IMR-90 (cell line): ENCODE measurements around the gene RUFY4. TPM values are rescaled to one million over a fixed set of nuclear protein-coding genes. Genes with fewer than 3 reads are reported as not detected.

ENCODE experiments used
- ATAC-seq: fragments of 200-7000 bp; cut with Tn5 transposase; 2 replicates; pipeline ENCODE4 v1.9.1; 2020; ENCODE audit warnings: low read depth, mild to moderate bottlenecking, moderate library complexity
- BruUV-seq: library from RNA; stranded (reverse); fragments of 400-500 nt; replicated peaks from 2 replicates; lab custom pipeline; 2021; lab: Mats Ljungman, UMichigan
- CTCF ChIA-PET: fragments of 300-600 bp; formaldehyde crosslinking; extraction: SDS; loops from one replicate; lab custom pipeline; 2021; ENCODE audit warnings: antibody characterized with exemption; lab: Yijun Ruan, JAX
- POLR2A ChIA-PET: fragments of 300-600 bp; sonication (Branson Sonifier 250); formaldehyde crosslinking; loops from one replicate; lab custom pipeline; 2022; ENCODE audit warnings: antibody characterized with exemption; ENCODE audit not compliant: unreplicated experiment; lab: Charles Lee
- DNase-seq: peaks from one replicate; pipeline ENCODE4 v3.0.0; 2013
- H2AFZ ChIP-seq: replicated peaks from 2 replicates; pipeline ENCODE3; 2013; ENCODE audit warnings: low read length, mild to moderate bottlenecking; ENCODE audit not compliant: poor library complexity
- H2AK5ac ChIP-seq: 2 replicates; pipeline ENCODE4 v1.6.1; 2013; ENCODE audit warnings: low read depth, low read length, inconsistent platforms
- H2AK9ac ChIP-seq: replicated peaks from 2 replicates; pipeline ENCODE3; 2013; ENCODE audit warnings: mild to moderate bottlenecking, low read depth, low read length, moderate library complexity; ENCODE audit not compliant: poor library complexity
- H2BK120ac ChIP-seq: 2 replicates; pipeline ENCODE4 v1.6.1; 2013; ENCODE audit warnings: low read depth, low read length, inconsistent platforms
- H2BK15ac ChIP-seq: 3 replicates; pipeline ENCODE4 v1.6.1; 2013; ENCODE audit warnings: low read depth, low read length, inconsistent platforms
- H2BK20ac ChIP-seq: 2 replicates; pipeline ENCODE4 v1.6.1; 2013; ENCODE audit warnings: low read depth, mild to moderate bottlenecking, inconsistent platforms, low read length, moderate library complexity
- H2BK5ac ChIP-seq: 2 replicates; pipeline ENCODE4 v1.6.1; 2013; ENCODE audit warnings: mild to moderate bottlenecking, low read depth, low read length, inconsistent platforms; ENCODE audit not compliant: poor library complexity, severe bottlenecking
- H3K14ac ChIP-seq: replicated peaks from 2 replicates; pipeline ENCODE4 v1.6.1; 2013; ENCODE audit warnings: low read depth, low read length, inconsistent platforms
- H3K18ac ChIP-seq: 2 replicates; pipeline ENCODE4 v1.6.1; 2013; ENCODE audit warnings: low read depth, low read length, control low read depth
- H3K23ac ChIP-seq: 2 replicates; pipeline ENCODE4 v1.6.1; 2013; ENCODE audit warnings: low read depth, low read length, inconsistent platforms
- H3K27ac ChIP-seq: 2 replicates; pipeline ENCODE4 v1.5.1; 2013; ENCODE audit warnings: mild to moderate bottlenecking, control low read depth, low read length; ENCODE audit not compliant: insufficient read depth
- H3K27me3 ChIP-seq: 2 replicates; pipeline ENCODE4 v1.6.1; 2013; ENCODE audit warnings: low read length; ENCODE audit not compliant: control insufficient read depth, insufficient read depth
- H3K36me3 ChIP-seq: 2 replicates; pipeline ENCODE4 v1.6.1; 2013; ENCODE audit warnings: low read length, mixed read lengths; ENCODE audit not compliant: control insufficient read depth, insufficient read depth
- H3K4ac ChIP-seq: 2 replicates; pipeline ENCODE4 v1.6.1; 2013; ENCODE audit warnings: low read depth, low read length, inconsistent platforms
- H3K4me1 ChIP-seq: 2 replicates; pipeline ENCODE4 v1.6.1; 2013; ENCODE audit warnings: low read length, mixed read lengths; ENCODE audit not compliant: control insufficient read depth, insufficient read depth
- H3K4me2 ChIP-seq: 2 replicates; pipeline ENCODE4 v1.6.1; 2013; ENCODE audit warnings: low read depth, mild to moderate bottlenecking, control low read depth, low read length, moderate library complexity
- H3K4me3 ChIP-seq: 2 replicates; pipeline ENCODE4 v1.5.1; 2013; ENCODE audit warnings: low read depth, mild to moderate bottlenecking, control low read depth, low read length, moderate library complexity; ENCODE audit not compliant: insufficient read depth
- H3K56ac ChIP-seq: 2 replicates; pipeline ENCODE4 v1.6.1; 2013; ENCODE audit warnings: low read length, inconsistent platforms; ENCODE audit not compliant: insufficient read depth; ENCODE audit errors: extremely low read depth
- H3K79me1 ChIP-seq, 2 experiments: 2 replicates each; pipeline ENCODE4 v1.6.1; 2013; ENCODE audit warnings: low read length in 2 of 2, inconsistent platforms in 1 of 2, low read depth in 1 of 2
- H3K9ac ChIP-seq: 2 replicates; pipeline ENCODE4 v1.6.1; 2013; ENCODE audit warnings: low read depth, low read length, control low read depth
- H3K9me1 ChIP-seq: 2 replicates; pipeline ENCODE4 v1.6.1; 2013; ENCODE audit warnings: low read length, inconsistent platforms; ENCODE audit not compliant: insufficient read depth
- H3K9me3 ChIP-seq: 2 replicates; pipeline ENCODE4 v1.6.1; 2013; ENCODE audit warnings: low read length; ENCODE audit not compliant: control insufficient read depth, insufficient read depth
- H4K20me1 ChIP-seq: 2 replicates; pipeline ENCODE4 v1.6.1; 2013; ENCODE audit warnings: low read length, inconsistent platforms; ENCODE audit not compliant: insufficient read depth
- H4K5ac ChIP-seq: 2 replicates; pipeline ENCODE4 v1.6.1; 2013; ENCODE audit warnings: mild to moderate bottlenecking, low read depth, low read length, control low read depth
- H4K8ac ChIP-seq, 2 experiments: 2 replicates each; pipeline ENCODE4 v1.6.1; 2013; ENCODE audit warnings: low read depth in 2 of 2, low read length in 2 of 2, control low read depth in 1 of 2, inconsistent platforms in 1 of 2
- H4K91ac ChIP-seq: 2 replicates; pipeline ENCODE4 v1.6.1; 2013; ENCODE audit warnings: low read depth, low read length, inconsistent platforms; ENCODE audit not compliant: insufficient read depth
- CHD1 ChIP-seq: IDR thresholded peaks from 2 replicates; pipeline ENCODE4 v1.6.1; 2012; ENCODE audit warnings: low read depth, low read length, improper control_type of control experiment
- MAZ ChIP-seq: IDR thresholded peaks from 2 replicates; pipeline ENCODE4 v1.6.1; 2012; ENCODE audit warnings: low read depth, mild to moderate bottlenecking, low read length, improper control_type of control experiment, moderate library complexity, borderline replicate concordance
- NFE2L2 ChIP-seq: fragments of 150-350 bp; IDR thresholded peaks from 2 replicates; pipeline ENCODE4 v1.6.1; 2016; ENCODE audit warnings: low read depth, mild to moderate bottlenecking, low read length
- RFX5 ChIP-seq: IDR thresholded peaks from 2 replicates; pipeline ENCODE4 v1.8.0; 2012; ENCODE audit warnings: low read depth, mild to moderate bottlenecking, low read length, moderate library complexity
- WGBS, 2 experiments: methylation state at CpG; one replicate each; pipeline versions ENCODE4 v1.1.5 to v1.1.7; 2013; ENCODE audit warnings: missing lambda C conversion rate in 2 of 2; ENCODE audit not compliant: insufficient read length in 1 of 2; ENCODE audit errors: extremely low coverage in 2 of 2; 5-methylcytosine and 5-hydroxymethylcytosine counted together
- dilution Hi-C: fragments of 300-500 bp; cut with HindIII; formaldehyde crosslinking; loops from one replicate; pipeline ENCODE4 v1.14.3; 2018; ENCODE audit warnings: low sequenced_read_pairs; ENCODE audit not compliant: unreplicated experiment
- in situ Hi-C: fragments of 300-500 bp; cut with MboI; formaldehyde crosslinking; loops from 3 replicates; pipeline ENCODE4 v1.14.3; 2019; ENCODE audit warnings: low sequenced_read_pairs, inconsistent platforms, mixed read lengths
- intact Hi-C: fragments of 100-400 bp; cut with micrococcal nuclease; formaldehyde crosslinking; loops from 2 replicates; pipeline ENCODE4 v1.10.0; 2022
- polyA plus RNA-seq, 3 experiments: library from polyadenylated mRNA; depleted of rRNA; stranded (reverse); fragments of >200 nt; gene quantifications; 2 replicates each; pipeline ENCODE4 v1.2.3, GENCODE V29; 2012; ENCODE audit warnings: low replicate concordance in 1 of 3
- total RNA-seq: library from RNA; depleted of rRNA; stranded (reverse); fragments of >200 nt; gene quantifications from 2 replicates; pipeline ENCODE4 v1.2.3, GENCODE V29; 2012
- TF ChIP-seq, protein P1 (sequence below): fragments of 150-350 bp; IDR thresholded peaks from 2 replicates; pipeline ENCODE4 v1.6.1; 2017; ENCODE audit warnings: mild to moderate bottlenecking, antibody characterized with exemption, low read length, low read depth
- TF ChIP-seq, protein P2 (sequence below): conservative IDR thresholded peaks from 2 replicates; pipeline ENCODE4 v1.5.1; 2012; ENCODE audit warnings: mild to moderate bottlenecking, low read depth, low read length, improper control_type of control experiment

The RUFY4 gene
- total and polyA plus RNA-seq, 2 of the 4 experiments (the other 2 are of a cell fraction), result not detected

DNA sequence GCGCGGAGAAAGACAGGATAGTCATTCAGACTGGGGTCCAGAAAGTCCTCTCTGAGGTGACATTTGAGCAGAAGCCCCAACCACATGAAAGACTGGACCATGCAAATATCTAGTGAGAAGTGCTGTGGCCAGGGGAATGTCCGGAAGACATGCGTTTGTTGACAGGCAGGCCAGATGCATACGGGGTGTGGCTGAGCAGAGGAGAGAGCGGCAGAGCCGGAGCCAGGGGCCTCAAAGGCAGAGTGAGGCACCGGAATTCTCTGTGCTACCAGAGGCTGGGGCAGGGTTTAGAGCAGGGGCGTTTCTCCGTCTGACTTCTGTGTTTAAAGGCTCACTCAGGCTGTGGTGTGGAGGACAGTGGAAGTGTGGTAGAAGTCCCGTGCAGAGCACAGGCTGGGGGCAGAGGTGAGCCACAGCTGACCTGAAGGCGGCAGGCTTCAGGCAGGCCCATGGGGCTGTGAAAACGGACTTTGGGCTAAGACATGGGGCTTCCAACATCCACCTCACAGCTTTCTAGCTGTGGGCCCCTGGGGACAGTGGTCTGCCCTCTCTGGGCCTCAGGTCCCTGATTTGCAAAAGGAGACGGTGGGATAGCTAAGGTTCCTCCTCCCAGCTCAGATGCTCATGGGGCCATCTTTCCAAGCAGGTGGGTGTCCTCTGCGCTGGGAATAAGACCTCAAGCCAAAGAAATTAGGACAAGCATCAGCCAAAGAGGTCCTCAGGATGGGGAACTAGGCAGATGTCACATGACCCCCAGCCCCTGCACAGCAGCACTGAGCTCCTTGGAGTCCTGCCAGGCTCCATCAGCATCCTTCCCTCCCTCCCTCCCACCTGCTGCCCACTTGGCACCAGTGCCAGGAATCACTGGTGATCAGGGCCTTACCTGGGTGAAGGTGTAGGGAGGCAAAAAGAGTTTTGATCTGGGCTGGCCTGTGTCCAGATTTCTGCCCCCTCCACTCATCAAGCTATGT lies 11.2 kb downstream of the RUFY4 start:
- Histone ChIP-seq H2BK5ac (no peak overlapping the region), H3K4me2 (no peak overlapping the region), H4K20me1 (no peaks in the 10 kb centered on the region), H3K9me1 (peaks cover 9% of the 10 kb centered on the region; the same call in 1 of the 2 replicates), H4K8ac (no peak overlapping the region), H4K5ac (no peak overlapping the region), H2AK9ac (no peak overlapping the region), H2AK5ac (no peak overlapping the region), H3K9me3 (no peaks in the 10 kb centered on the region), H3K23ac (no peak overlapping the region), H3K27me3 (peaks cover 21% of the 10 kb centered on the region), H3K56ac (no peak overlapping the region), H3K14ac (no peak overlapping the region), H2AFZ (no peak overlapping the region), H3K9ac (no peak overlapping the region), H2BK120ac (no peak overlapping the region), H2BK20ac (no peak overlapping the region), H3K36me3 (no peaks in the 10 kb centered on the region), H4K91ac (no peak overlapping the region), H3K4me1 (peaks cover 3% of the 10 kb centered on the region; the same call in 1 of the 2 replicates), H2BK15ac (no peak overlapping the region), H3K27ac (no peak overlapping the region), H3K79me1 (no peaks in the 10 kb centered on the region), H3K18ac (no peak overlapping the region), H3K4me3 (no peak overlapping the region), H3K4ac (no peak overlapping the region)
- ChIA-PET POLR2A (no interaction called here), CTCF (no interaction called here)
- no TSS peak for BruUV-seq
- TF ChIP-seq, protein P1, sequence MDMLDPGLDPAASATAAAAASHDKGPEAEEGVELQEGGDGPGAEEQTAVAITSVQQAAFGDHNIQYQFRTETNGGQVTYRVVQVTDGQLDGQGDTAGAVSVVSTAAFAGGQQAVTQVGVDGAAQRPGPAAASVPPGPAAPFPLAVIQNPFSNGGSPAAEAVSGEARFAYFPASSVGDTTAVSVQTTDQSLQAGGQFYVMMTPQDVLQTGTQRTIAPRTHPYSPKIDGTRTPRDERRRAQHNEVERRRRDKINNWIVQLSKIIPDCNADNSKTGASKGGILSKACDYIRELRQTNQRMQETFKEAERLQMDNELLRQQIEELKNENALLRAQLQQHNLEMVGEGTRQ, result no peak
- no peak for TF ChIP-seq MAZ
- TF ChIP-seq NFE2L2, result no peak
- no peak for TF ChIP-seq CHD1
- TF ChIP-seq RFX5, result no peak
- TF ChIP-seq, protein P2, sequence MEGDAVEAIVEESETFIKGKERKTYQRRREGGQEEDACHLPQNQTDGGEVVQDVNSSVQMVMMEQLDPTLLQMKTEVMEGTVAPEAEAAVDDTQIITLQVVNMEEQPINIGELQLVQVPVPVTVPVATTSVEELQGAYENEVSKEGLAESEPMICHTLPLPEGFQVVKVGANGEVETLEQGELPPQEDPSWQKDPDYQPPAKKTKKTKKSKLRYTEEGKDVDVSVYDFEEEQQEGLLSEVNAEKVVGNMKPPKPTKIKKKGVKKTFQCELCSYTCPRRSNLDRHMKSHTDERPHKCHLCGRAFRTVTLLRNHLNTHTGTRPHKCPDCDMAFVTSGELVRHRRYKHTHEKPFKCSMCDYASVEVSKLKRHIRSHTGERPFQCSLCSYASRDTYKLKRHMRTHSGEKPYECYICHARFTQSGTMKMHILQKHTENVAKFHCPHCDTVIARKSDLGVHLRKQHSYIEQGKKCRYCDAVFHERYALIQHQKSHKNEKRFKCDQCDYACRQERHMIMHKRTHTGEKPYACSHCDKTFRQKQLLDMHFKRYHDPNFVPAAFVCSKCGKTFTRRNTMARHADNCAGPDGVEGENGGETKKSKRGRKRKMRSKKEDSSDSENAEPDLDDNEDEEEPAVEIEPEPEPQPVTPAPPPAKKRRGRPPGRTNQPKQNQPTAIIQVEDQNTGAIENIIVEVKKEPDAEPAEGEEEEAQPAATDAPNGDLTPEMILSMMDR, result no peak
- ATAC-seq (no peak), DNase-seq (no peak)
- 47% methylated on average over 6 of the region's 15 CpGs; no CpG with 5 or more reads in 1 of the 2 experiments for WGBS, 2 experiments
- dilution Hi-C loops, result no loop called here
- in situ Hi-C loops, result no loop called here
- intact Hi-C loops, result no loop called here
